Activated gamma-delta T cell treated with anti-CD3 and anti-CD28 coated beads, Interleukin-2, amount 50 U/mL, for 16 hours (primary cell): Measurements from ENCODE around the gene EAPP.
"Not testable (repeated sequence)": the region's sequence is repeated elsewhere in the genome, so short reads cannot be mapped to it uniquely, and the experiment has no call there.

Experiments
- DNase-seq: peaks from one replicate; pipeline ENCODE4 v3.0.0-alpha.2; 2020; ENCODE audit warnings: low read depth

The EAPP gene

DNA sequence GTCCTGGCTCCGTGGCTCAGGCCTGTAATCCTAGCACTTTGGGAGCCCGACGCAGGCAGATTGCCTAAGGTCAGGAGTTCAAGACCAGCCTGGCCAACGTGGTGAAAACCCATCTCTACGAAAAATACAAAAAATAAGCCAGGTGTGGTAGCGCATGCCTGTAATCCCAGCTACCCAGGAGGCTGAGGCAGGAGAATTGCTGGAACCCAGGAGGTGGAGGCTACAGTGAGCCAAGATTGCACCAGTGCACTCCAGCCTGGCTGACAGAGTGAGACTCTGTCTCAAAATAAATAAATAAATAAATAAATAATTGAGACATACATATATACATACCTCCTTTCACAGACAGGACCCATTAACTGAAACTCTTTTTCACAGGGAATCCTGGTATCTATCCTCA, 1.4 kb downstream of the EAPP start:
- not testable (repeated sequence) for DNase-seq

DNA sequence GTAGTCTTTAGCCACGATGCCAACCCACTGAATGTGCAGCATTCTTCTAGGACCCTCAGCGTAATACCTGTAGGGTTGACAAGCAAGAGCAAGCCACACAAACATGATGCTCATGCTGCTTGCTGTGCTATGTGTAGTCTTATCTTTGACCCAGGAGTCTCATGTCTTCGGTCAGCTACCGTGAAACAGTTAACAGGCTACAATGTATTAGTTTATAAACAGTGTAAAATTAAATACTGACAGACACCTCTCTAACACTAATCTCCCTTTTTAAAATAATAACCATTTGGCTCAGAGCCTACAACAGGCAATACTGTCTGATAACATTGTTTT, 1.9 kb downstream of the EAPP start:
- no peak for DNase-seq

DNA sequence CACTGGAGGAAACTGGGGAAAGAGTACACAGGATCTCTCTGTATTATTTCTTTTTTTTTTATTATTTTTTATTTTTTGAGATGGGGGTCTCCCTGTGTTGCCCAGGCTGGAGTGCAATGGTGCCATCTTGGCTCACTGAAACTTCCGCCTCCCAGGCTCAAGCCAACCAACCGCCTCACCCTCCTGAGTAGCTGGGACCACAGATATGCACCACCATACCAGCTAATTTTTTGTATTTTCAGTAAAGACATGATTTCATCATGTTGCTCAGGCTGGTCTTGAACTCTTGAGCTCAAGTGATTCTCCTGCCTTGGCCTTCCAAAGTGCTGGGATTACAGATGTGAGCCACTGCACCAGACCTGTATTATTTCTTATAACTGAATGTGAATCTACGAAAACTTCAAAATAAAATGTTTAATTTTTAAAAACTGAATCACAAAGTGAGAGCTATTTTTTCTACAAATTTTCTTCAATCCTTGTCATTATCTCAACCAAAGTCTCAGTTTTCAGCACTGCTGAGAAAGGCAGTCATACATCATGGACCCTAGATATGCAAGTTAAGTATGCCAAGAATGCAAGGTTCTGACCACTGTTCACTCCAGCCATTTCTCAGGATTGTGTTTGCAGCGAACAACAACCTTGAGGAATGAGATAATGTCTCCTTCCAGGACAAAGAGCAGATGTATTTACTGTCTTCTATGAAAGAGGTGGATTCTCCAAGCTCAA, 2.4 kb downstream of the EAPP start:
- DNase-seq = no peak

DNA sequence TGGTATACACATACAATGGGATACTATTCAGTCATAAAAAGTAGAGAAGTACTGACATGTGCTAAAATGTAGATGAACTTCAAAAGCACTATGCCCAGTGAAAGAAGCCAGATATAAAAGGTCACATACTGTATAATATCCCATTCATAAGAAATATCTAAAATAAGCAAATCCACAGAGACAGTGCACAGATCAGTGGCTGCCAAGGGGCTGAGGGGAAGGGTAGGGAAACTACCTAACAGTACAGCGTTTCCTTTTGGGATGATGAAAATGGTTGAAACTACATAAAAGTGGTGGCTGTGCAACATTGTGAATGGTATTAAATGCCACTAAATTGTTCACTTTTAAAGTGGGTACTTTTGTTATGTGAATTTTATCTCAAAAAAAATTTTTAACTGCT, 11.9 kb downstream of the EAPP start:
- DNase-seq = no peak

DNA sequence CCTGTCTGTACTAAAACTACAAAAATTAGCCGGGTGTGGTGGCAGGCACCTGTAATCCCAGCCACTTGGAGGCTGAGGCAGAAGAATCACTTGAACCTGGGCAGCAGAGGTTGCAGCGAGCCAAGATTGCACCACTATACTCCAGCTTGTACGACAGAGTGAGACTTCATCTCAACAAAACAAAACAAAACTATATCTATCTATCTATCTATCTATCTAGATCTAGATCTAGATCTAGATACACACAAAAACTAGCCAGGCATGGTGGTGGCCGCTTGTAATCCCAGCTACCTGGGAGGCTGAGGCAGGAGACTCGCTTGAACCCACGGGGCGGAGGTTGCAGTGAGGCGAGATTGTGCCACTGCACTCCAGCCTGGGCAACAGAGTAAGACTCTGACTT, 15.3 kb downstream of the EAPP start:
- not testable (repeated sequence) for DNase-seq

DNA sequence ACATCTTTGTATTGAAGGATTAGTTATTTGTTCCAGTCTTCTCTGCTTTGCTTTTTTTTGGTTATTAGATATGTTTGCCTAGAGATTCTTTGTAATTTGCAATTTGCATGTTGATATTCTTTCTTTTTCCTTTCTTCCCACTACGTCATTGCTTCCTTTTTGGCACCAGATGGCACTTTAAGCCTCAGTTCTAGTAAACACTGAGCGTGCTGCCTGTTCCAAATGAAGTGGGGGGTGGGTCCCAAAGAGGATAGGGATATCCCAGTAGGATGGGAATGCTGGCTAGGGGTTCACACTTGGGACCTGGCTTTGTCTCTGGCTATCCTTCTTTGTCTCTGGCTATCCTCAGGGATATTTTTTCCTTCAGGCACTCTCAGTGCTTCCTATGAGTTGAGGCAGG, 17.0 kb downstream of the EAPP start:
- no peak for DNase-seq

DNA sequence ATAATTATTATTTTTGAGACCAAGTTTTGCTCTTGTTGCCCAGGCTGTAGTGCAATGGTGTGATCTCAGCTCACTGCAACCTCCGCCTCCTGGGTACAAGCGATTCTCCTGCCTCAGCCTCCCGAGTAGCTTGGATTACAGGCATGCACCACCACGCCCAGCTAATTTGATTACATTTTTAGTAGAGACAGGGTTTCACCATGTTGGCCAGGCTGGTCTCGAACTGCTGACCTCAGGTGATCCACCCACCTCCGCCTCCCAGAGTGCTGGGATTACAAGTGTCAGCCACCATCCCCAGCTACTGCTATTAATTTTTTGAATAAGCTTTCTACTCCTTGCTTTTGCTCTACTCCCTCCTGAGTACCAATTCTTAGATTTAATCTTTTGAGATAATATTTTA, 18.4 kb downstream of the EAPP start:
- DNase-seq = not testable (repeated sequence)

DNA sequence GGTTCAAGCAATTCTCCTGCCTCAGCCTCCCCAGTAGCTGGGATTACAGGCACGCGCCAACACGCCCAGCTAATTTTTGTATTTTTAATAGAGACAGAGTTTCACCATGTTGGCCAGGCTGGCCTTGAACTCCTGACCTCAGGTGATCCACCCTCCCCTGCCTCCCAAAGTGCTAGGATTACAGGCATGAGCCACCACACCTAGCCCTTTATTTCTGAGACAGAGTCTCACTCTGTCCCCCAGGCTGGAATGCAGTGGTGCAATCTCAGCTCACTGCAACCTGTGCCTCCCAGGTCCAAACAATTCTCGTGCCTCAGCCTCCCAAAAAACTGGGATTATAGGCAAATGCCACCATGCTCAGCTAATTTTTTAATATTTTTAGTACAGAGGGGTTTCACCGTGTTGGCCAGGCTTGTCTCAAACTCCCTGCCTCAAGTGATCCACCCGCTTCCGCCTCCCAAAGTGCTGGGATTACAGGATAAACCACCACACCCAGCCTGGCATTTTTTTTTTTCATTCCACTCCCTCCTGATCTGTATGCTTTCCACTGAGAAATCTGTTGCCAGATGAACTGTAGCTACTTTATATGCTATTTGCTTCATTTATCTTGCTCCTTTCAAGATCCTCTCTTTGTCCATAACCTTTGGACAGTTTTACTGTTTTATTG, 19.1 kb downstream of the EAPP start:
- not testable (repeated sequence) for DNase-seq

DNA sequence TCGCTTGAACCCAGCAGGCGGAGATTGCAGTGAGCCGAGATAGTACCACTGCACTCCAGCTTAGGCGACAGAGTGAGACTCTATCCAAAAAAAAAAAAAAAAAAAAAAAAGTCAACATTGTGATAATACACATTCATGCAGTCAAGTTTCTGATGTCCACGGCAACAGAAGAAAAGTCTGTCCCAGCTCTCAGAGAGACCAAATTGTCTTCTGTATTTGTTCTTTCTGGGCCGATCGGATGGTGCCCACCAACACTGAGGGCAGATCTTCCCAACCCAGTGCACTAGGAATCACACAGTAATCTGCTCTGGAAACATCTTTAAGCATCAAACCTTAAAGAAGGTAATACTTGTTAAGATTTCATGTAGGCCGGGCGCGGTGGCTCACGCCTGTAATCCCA, 31.6 kb downstream of the EAPP start:
- no peak for DNase-seq

DNA sequence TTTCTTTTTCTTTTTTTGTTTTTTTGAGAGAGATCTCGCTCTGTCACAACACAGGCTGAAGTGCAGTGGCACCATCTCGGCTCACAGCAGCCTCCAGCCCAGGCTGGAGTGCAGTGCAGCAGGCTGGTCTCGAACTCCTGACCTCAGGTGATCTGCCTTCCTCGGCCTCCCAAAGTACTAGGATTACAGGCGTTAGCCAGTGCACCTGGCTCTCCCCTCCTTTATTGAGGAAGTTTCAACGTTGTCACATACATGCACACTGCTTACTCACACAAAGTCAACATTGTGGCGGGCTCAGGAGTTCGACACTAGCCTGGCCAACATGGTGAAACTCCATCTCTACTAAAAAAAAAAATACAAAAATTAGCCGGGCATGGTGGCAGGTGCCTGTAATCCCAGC, 32.0 kb downstream of the EAPP start:
- no peak for DNase-seq

DNA sequence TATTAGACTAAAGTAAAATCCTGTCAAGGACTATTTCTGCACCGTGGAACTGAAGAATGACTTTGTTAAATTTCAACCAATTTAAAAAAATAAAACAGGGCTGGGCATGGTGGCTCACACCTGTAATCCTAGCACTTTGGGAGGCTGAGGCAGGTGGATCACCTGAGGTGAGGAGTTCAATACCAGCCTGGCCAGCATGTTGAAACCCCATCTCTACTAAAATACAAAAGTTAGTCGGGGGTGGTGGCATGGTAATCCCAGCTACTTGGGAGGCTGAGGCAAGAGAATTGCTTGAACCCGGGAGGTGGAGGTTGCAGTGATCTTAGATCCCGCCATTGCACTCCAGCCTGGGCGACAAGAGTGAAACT, 34.4 kb downstream of the EAPP start:
- DNase-seq = not testable (repeated sequence)

DNA sequence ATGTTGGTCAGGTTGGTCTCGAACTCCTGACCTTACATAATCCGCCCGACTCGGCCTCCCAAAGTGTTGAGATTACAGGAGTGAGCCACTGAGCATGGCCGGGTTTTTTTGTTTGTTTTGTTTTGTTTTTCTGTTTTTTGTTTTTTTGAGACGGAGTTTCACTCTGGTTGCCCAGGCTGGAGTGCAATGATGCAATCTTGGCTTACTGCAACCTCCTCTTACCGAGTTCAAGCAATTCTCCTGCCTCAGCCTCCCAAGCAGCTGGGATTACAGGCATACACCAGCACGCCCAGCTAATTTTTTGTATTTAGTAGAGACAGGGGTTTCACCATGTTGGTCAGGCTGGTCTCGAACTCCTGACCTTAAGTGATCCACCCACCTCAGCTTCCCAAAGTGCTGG, 35.5 kb downstream of the EAPP start:
- not testable (repeated sequence) for DNase-seq

DNA sequence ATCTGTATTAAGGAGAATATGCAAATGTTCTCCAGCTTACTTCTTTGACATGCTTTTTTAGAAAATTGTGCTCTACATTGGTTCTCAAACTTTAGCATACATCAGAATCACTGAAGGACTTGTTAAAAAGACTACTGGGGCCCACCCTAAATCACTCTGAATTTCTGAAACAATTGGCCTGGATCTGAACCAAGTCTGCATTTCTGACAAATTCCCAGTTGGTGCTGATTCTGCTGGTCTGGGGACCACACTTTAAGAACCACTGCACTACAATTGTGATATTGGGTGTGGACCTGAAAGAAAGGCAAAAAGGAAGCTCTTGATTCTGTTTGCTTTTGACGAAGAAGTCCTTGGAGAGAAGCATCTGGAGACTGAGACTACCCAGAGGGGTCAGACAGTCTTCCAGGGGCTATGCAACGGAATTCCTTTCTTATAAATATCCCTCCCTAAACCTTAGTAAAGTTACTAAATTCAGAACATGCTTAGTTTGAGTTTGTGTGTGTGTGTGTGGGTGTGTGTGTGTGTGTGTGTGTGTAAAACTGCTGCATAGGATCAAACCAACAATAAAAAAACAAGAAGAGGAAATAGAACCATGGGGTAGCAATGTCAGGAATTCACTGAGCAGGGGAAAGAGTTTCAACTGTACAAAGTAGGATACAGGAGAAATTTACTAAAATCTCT, 36.8 kb downstream of the EAPP start:
- DNase-seq = no peak

DNA sequence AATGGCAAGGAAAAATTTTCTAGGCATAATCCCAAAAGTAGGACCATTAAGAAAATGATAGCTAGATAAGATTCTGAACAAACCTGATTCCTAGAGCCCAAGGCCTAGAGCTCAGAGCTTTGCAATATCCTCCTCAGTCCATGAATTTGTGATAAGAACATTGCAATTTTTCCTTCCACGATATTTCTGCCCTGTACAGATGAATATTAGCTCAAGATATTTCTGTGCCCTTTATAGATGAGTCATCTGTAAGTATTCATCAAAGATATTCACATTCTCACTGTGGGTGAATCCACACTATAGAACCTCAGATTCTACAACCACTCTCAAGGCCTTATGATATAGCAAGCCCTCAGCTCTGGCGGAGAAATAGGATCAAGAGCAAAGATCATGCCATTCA, 37.5 kb downstream of the EAPP start:
- DNase-seq = no peak

DNA sequence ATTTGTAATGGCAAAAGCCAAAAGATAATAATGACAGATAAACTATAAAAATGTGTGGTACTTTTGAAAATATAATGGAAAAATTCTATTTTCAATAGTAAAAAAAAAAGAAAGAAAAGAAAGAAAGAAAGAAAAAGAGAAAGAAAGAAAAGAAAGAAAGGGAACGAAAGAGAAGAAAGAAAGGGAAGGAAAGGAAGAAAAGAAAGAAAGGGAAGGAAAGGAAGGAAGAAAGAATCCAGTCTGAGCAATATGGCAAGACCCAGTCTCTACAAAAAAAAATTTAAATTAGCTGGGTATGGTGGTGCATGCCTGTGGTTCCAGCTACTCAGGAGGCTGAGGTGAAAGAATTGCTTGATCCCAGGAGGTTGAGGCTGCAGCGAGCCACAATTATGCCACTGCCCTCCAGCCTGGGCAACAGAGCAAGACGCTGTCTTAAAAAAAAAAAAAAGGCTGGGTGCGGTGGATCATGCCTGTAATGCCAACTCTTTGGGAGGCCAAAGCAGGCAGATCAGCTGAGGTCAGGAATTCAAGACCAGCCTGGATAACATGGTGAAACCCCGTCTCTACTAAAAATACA, 38.4 kb downstream of the EAPP start:
- no peak for DNase-seq

DNA sequence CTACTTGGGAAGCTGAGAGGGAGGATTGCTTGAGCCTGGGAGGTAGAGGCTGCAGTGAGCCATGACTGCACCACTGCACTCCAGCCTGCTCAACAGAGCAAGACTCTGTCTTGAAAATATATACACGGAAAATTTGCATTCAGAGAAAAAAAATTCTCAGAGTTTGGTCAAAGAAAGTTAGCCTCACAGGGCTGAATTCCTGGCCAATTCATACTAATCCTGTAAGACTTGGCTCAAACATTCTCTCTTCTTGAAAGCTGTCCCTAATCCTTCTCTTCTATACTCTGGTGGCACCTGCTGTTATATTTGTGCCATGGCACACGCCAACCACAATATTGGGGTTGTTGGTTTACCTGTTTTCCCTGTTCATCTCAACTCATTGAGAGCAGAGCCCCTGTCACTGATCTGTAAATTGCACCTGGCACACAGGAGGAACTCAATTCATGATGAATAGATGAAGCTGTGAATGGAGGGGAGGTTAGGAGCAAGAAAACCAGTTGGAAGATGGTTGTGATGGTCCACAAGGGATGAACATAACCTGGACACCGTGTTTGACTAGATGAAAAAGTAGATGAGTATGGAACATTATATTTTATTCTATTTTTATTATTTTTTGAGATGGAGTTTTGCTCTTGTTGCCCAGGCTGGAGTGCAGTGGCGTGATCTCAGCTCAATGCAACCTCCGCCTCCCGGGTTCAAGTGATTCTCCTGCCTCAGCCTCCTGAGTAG, 40.7 kb downstream of the EAPP start:
- no peak for DNase-seq

DNA sequence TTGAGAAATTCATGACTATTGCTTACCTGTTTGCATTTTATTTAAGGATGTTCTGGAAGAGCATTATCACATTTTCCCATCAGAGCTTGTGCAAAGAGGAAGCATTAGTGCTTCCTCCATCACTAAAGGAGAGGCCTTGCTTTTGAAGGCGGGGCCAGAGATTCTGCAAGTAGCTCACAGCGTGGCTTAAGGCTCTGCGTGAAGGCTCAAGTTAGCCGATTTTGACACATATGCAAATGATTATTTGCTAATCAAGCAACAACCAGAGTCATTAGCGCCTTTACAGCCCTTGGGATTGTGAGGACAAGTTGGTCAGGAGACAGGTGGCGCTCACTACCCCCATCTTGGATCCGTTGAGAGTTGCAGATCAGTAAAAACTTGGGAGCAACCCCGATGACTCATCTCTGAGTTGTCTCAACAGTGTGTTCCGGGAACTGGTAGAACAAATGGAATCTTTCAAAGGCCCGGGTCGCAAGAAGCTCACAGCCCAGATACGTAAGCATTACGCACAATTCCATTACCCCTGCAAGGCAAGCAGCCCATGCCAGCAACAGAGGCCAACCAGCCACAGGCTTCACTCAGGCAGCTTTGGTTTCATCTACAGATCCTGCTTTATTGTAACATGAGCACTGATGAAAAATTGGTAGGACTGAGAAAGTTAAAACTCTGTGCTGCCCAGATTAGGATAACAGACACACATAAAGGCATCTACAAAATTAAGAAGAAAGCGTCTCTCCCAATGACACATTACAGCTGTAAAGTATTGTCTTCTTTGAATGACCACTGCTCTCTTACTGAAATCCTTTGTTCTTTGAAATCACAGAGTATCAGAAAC, 42.6 kb downstream of the EAPP start:
- no peak for DNase-seq

DNA sequence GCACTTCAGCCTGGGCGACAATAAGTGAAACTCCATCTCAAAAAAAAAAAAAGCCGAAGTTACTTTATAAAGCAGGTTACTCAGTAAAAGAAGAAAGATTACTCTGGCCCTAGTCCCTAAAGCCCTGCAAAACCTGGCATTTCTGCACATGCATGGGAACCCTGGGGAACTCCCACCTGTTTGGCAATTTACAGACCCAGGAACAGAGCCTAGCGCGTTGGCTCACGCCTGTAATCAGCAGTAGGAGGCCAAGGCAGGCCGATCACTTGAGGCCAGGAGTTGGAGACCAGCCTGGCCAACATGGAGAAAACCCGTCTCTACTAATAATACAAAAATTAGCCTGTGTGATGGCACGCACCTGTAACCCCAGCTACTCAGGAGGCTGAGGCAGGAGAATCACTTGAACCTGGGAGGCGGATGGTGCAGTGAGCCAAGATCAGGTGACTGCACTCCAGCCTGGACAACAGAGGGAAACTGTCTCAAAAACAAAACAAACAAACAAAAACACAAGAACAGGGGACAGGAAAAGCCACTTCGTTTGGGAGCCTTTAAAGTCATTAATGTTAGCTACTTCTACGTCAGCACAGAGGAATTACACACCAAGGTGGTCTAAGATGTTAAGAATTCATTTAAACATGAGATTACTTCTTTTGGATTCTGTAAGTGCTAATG, 43.4 kb downstream of the EAPP start:
- no peak for DNase-seq

DNA sequence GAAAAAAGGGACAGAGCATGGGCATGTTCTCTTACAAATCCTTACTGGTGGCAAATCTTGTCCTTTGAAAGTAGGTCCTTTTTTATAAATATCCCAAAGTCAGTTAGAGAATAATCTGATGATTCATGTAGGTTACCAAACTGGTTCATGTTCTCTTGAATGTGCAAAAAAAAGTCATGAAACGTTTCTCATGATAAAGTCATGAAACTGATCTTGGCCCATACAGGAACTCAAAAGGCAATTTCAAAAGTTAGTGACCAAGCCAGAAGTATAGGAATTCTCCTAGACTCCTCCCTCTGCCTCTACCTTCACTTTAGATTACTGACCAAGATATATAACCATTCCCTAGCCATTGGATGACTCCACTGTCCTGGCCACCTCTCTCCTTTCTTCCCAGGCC, 50.2 kb downstream of the EAPP start:
- DNase-seq = no peak

DNA sequence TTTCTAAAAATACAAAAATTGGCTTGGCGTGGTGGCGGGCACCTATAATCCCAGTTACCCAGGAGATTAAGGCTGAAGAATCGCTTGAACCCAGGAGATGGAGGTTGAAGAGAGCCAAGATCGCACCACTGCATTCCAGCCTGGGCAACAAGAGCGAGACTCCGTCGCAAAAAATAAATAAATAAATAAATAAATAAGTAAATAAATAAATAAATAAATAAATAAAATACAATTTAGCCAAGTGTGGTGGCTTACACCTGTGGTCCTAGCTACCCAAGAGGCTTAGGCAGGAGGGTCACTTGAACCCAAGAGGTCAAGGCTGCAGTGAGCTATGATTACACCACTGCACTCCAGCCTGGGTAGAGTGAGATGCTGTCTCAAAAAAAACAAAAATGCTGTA, 51.0 kb downstream of the EAPP start:
- DNase-seq = no peak

DNA sequence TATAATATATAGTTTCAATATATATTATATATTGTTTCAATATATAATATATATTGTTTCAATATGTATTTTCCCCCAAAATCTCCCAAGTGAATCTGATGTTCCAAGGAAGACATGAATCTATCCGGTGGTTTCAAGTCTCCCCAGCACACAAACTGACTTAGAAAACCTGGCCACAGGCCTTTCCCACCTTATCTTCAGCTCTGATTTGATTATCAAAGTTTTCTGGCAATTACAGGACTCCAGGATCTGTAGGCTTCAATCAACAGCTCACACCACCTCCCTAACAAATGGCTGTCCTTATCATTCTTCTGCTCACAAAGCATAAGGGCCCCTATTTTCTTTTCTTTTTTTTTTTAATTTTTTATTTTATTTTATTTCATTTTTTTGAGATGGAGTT, 54.8 kb downstream of the EAPP start:
- no peak for DNase-seq
